RPMI8226 (cell line): ENCODE measurements around the gene NUDT2.

Source experiments
- DNase-seq: peaks from one replicate; pipeline ENCODE4 v3.0.0-alpha.2; 2015

NUDT2 gene

DNA sequence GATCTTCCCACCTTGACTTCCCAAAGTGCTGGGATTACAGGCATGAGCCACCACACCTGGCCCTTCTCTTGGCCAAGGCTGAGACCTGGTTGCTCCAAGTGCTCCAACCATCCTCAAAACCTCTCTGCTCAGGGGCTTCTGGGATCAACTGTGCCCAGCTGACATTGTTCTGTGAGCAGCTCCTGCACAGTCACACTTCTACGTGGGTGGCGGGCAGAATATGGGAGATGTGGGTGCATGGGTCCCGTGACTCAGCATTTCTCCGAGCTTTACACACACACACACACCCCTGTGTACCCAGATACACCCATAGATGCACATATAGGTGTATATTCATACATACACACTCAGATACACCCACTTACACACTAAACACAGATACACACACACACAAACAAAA lies 57.9 kb downstream of the NUDT2 start:
- no peak for DNase-seq

DNA sequence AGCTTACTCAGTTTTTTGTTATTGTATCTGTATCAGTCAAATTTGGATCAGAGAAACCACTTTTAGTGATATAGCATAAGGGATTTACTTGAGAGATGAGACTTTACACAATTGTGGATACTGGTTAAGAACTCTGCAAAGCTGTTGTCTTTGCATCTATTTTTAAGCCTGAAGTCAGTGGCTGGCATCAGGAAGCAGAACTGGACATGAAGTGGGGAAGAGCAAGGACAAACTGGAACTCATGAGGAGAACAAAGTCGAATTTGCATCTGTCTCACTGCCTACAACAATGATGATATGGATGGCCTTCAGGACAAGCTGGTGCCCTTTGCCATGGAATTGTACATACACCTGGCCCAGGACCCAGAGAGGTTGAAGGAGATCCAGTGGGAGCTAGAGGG lies 63.1 kb downstream of the NUDT2 start:
- no peak for DNase-seq
